HG03558 (cell line): ENCODE data around the gene KIAA1191.

Experiments used
- ATAC-seq: cut with Tn5 transposase; IDR thresholded peaks from one replicate; pipeline ENCODE4 v1.9.1; 2021; ENCODE audit warnings: moderate number of reproducible peaks; ENCODE audit not compliant: unreplicated experiment; ENCODE audit errors: extremely low read depth

Gene KIAA1191

DNA sequence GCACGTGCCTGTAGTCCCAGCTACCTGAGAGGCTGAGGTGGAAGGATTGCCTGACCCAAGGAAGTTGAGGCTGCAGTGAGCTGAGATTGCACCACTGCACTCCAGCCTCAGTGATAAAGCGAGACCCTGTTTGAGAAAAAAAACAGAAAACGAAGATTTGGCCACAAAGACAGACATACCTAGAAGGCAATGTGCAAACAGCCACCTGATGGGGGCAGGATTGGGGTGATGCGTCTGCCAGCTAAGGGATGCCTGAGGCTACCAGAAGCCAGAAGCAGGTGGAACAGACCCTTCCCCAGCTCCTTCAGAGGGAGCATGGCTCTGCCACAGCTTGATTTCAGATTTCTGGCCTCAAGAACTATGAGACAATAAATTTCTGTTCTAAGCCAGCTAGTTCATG lies 29.9 kb upstream of the KIAA1191 start:
- no peak for ATAC-seq

DNA sequence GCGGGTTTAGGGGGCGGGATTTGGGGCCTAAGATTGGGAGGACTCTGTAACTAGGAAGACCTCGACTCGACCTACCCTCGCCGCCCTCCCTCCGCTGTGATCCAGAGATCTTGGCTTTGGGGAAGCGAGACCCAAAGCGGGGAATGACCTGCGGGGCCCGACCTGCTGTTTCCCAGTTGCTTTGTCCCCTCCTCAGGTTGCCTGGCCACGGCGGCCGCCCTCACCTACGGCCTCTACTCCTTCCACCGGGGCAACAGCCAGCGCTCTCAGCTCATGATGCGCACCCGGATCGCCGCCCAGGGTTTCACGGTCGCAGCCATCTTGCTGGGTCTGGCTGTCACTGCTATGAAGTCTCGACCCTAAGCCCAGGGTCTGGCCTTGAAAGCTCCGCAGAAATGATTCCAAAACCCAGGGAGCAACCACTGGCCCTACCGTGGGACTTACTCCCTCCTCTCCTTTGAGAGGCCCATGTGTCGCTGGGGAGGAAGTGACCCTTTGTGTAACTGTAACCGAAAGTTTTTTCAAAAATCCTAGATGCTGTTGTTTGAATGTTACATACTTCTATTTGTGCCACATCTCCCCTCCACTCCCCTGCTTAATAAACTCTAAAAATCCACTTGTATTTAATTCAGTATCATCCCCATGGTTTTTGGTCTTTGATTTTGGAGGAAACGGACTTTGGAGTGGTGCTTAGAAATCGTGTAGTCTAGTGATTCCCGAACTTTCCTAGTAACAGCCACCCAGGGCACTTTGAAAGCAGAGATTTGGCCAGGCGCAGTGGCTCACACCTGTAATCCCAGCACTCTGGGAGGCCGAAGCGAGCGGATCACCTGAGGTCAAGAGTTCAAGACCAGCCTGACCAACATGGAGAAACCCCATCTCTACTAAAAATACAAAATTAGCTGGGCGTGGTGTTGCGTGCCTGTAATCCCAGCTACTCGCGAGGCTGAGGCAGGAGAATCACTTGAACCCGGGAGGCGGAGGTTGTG lies 27.9 kb upstream of the KIAA1191 start:
- peak; percentile 12 for ATAC-seq

DNA sequence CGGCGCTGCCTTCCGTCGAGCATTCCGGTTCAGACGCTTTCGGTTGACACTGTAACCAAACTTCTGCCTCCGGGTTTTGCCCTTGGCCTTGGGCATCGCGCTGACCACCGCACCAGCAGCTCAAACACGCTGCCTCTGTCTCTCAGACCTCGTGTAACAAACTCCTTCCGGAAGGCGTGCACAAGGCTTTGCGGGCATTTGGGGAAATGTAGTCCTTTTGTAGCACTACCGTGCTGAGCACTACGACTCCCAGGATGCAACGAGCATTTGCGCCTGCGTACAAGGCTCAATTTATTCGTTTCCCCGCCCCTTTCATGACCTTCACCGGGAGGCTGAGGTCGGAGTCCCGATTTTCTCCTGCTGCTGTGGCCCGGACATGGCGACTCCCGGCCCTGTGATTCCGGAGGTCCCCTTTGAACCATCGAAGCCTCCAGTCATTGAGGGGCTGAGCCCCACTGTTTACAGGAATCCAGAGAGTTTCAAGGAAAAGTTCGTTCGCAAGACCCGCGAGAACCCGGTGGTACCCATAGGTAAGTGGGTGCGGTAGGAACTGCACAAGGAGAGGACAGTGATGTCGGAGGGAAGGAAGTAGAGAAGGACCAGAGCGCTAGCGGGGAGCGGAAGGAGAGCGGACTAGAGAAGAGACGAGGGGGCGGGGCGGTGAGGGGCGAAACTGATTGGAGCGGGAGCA lies 27.0 kb upstream of the KIAA1191 start, which contains the start of the genes HIGD2A and NOP16:
Gene HIGD2A (plus strand): TSS at position 308 of the 691 bp plus-strand sequence. CDS start 69 bp downstream, at position 377.
Gene NOP16 (minus strand): TSS at position 155 of the 691 bp plus-strand sequence. CDS start 59 bp downstream, at position 96.
- peak; percentile 70 for ATAC-seq

DNA sequence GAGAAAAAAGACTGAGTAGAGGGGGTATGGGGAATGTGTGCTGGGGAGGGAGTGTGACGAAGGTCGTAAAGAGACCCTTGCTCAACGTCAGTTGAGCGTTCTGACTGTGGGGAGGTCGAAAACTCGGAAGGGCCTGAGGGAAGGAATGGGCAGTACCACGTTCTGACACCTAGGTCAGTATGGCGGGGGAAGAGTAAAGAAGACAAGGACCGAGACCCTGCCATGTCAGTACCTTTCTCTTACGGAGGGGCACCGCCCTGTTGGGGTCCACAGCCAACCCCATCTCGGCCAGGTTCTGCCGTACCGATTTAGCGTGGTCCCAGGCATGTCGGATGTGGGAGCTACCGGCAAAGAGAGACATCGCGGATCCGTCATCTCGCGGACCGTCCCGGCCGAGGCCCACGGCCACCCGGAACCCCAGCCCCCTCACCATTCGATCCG lies 26.5 kb upstream of the KIAA1191 start:
- ATAC-seq: no peak

DNA sequence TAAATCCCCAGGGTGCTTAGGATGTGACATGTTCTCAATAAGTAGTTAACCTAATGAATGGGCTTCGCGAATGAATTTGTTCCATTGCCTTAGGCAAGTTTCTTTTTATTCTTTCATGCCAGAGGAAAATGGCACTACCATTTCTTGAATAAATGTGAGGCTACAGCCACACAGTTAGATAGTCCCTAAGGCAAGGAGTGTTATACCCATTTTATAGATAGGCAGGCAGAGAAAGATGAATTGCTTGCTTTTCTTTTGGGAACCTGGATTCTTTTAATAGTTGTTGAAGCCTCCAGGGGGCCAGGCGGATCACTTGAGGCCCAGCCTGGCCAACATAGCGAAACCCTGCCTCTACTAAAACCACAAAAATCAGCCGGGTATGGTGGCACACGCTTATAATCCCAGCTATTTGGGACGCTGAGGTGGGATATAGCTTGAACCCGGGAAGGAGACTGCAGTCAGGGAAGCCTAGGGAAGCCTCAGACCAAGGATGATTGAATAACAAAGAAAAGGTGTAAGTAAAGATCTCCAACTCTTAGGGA lies 25.9 kb upstream of the KIAA1191 start:
- no peak for ATAC-seq

- no peak for ATAC-seq
These were observed 24.9 kb upstream of the KIAA1191 start for GRCh38 chr5:176386491-176386890.

GRCh38 chr5:176384991-176385390 lies 23.4 kb upstream of the KIAA1191 start:
- no peak for ATAC-seq

DNA sequence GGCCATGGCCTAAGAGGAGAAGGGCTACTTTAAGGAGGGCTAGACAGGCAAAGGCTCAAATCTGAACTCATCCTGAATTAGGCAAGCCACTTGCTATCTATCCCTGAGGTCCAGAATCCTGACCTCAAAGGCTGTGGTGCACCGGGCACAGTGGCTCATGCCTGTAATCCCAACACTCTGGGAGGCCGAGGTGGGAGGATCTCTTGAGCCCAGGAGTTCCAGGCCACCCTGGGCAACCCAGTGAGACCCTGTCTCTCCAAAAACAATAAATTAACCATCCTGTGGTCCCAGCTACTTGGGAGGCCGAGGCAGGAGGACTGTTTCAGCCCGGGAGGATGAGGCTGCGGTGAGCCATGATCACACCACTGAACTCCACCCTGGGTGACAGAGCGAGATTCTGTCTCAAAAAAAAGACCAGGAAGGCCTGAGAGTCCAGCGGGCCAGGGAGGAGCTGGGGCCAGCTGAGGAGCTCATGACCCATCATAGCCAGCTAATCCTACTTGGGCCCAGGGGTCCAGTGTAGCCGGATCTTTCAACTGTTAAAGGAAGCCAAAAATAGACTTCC lies 22.9 kb upstream of the KIAA1191 start:
- ATAC-seq: no peak

GRCh38 chr5:176383961-176384360 lies 22.4 kb upstream of the KIAA1191 start:
- no peak for ATAC-seq

GRCh38 chr5:176383248-176383905 lies 21.8 kb upstream of the KIAA1191 start:
- ATAC-seq: no peak

DNA sequence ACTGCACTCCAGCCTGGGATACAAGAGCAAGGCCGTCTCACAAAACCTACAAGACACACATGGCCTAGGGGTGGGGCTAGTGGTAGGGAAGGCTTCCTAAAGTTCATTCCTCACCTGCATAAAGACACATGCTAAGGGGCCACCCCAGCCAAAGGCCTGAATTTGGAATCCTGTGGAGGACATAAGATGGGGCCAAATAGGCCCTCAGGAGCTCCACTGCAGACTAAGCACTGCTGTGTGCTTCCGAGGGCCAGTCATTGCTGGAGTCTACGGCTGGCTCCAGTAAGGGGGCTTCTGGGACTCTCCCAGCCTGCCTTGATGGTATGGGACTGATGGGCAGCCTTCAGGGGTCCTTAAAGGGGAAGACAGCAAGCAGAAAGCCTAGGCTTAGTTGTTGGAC lies 21.2 kb upstream of the KIAA1191 start:
- ATAC-seq: no peak

GRCh38 chr5:176381979-176382378 lies 20.4 kb upstream of the KIAA1191 start:
- ATAC-seq: no peak

DNA sequence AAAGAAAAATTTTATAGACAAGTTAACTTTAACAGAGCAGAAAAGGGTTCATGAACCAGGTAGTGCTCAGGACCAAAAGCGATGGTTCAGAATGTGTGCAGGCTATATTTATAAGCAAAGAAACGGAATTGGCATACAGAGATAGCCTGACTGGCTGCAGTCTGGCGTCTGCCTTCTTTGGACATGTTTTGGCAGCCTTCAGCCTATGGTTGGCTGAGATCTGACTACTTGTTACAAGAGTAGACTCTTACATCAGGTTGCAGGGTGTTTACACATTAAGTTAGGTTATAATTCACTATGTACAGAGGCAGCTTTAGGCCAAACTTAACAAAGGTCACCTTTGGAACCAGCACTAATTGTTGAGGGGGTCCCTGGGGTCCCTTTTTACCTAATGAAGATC lies 19.9 kb upstream of the KIAA1191 start:
- no peak for ATAC-seq

DNA sequence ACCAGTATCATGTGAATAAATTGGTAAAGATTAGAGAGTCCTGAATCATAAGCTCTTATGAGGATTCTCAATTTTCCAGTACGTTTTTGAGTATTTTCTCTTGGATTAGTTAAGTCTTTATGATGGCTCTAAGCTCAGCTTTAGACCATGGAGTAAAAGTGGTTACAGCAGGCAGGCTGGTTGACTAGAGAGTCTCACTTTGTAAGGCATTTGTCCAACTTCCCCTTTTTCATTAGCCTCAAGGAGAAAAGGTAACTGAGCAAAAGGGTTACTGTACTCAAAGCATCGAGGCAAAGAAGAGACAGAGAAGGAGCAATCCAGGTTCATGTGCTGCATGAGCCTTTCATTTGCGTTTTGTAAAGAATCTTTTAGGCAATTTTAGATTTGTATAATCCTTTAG lies 18.3 kb upstream of the KIAA1191 start:
- ATAC-seq: no peak

DNA sequence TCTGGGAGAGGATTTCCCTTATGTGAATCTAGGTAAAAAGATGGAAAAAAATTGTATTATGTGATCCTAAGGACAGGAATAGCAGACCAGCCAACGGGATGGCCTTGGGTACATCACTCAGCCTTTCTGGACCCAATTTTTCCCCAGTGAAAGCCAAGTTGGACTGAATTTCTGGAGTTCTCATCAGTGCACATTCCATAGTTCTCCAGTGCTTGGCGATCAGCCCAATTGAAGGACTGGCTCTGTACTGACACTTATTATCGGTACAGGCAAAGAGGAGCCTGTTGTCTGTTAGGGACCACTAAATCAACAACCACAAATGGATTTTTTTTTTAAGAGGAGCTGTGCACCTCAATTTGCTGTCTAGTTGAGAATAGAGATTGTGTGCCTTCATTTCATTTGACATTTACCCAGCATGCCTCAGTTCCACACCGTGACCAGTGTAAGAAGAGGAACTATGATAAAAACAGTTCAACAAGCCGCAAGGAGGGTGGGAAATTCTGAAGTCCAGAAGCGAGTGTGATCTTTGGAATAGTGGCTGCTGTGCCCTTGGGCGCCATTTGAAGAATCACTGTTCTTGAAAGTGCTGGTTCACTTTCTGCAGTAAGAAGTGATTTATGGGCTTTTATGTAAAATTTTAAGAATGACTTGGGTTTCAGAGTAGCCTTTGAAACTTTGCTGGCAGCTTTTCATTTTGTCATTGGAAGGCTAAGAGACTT lies 11.7 kb upstream of the KIAA1191 start:
- no peak for ATAC-seq

DNA sequence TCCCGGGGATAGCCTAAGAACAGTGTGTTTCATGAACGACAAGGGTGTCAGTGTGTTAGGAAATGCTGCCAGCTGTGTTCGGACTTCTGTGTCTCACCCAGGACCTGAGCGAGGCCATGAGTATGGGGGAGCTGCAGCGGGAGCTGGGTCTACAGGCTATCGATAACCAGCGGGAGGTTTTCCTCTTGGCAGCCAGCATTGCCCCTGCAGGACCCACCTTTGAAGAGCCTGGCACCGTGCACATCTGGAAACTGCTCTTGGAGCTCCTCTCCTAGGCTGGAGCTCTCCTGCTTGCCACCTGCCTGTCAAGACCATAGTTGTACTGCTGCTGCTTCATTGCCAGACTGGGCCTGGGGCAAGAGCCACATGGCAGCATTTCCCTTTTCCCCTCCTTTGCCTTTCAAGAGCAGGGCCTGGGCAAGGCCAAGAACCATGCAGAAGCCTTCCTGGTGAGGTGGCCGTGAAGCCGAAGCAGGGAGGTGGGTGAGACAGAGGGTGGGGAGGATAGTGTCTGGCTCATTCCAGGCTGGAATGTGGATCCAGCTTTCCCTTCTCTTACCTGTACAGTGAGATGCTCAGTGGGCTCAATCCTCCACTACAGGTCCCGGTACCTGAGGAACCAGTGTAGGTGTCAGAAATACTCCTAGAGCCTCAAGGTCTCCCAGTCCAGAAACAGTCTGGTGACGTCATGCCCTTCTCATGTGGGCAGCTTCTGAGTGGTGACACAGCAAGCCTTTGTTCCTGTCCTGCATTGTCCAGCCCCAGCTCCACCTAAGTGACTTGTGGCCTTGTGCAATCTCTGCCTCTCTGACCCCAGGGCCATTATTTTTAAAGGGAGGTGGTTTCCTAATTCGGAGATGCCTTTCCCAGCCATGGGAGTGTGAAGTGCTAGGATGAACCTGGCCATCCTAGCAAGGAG lies 10.3 kb upstream of the KIAA1191 start:
- ATAC-seq: no peak

DNA sequence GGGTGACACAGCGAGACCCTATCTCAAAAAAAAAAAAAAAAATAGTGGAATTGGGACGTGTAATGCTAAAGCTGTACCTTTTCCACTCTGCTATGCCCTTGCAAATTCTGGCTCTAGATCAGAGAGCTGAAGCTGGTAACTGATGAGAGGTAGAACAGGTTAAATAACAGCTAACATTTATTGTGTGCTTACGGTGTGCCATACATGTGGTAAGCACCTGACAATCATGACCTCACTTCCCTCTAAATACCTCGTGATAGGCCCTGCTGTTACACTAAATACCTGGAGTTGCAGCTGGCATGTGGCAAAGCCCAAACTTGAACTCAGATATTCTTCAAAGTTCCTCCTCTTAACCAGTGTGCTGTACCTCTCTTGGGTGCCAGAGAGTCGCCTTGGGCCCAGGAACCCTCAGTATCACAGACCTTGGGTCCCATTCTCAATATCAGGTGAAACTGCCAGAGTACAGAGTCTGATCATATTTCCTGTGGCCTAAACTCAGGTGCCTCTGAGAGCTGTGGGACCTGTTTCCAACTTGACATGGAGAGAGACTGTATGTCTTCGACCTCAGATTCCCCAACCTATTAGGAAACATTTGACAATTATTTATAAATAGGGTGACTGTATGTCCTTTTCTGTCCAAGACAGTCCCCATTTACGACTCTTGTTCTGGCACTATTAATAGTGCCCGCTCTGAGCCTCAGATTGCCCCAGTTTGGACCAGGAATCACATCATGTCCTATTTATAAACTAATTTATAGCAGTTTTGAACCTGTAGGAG lies 8.6 kb upstream of the KIAA1191 start:
- ATAC-seq: no peak

GRCh38 chr5:176368726-176369125 lies 7.2 kb upstream of the KIAA1191 start:
- no peak for ATAC-seq
